Activated CD4-positive, alpha-beta T cell treated with anti-CD3 and anti-CD28 coated beads, Interleukin-2, amount 10 ng/mL, durations not matched to agents 7 days and 5 days (primary cell): ENCODE data around the gene FCHO2. TPM values are rescaled to one million over a fixed set of nuclear protein-coding genes. Genes with fewer than 3 reads are reported as not detected.

Experiments
- CTCF ChIA-PET: fragments of 350-600 bp; sonication (Branson Sonifier 250); formaldehyde crosslinking; loops from one replicate; lab custom pipeline; 2021; ENCODE audit warnings: antibody characterized with exemption; lab: Charles Lee
- POLR2A ChIA-PET: fragments of 350-600 bp; sonication (Branson Sonifier 250); formaldehyde crosslinking; loops from one replicate; lab custom pipeline; 2021; ENCODE audit warnings: antibody characterized with exemption; lab: Charles Lee
- DNase-seq: peaks from one replicate; pipeline ENCODE4 v3.0.0-alpha.2; 2020
- H3K27ac Mint-ChIP-seq: one replicate; pipeline ENCODE4 v1.8.0; 2021; ENCODE audit warnings: mild to moderate bottlenecking, moderate library complexity, mixed read lengths
- H3K27me3 Mint-ChIP-seq: one replicate; pipeline ENCODE4 v1.8.0; 2021; ENCODE audit warnings: mixed read lengths
- H3K36me3 Mint-ChIP-seq: one replicate; pipeline ENCODE4 v1.8.0; 2021; ENCODE audit warnings: low read depth, mixed read lengths
- H3K4me1 Mint-ChIP-seq: one replicate; pipeline ENCODE4 v1.8.0; 2021; ENCODE audit warnings: mixed read lengths
- H3K4me3 Mint-ChIP-seq: one replicate; pipeline ENCODE4 v1.8.0; 2021; ENCODE audit warnings: mild to moderate bottlenecking, moderate library complexity, mixed read lengths
- H3K9me3 Mint-ChIP-seq: one replicate; pipeline ENCODE4 v1.8.0; 2021; ENCODE audit warnings: mixed read lengths
- total RNA-seq, 2 experiments: library from RNA; stranded (reverse); gene quantifications; one replicate each; pipeline ENCODE4 v1.2.3, GENCODE V29; 2021

FCHO2 gene
- total RNA-seq, 2 experiments from 2014 or later = 0.57 to 0.92 TPM

DNA sequence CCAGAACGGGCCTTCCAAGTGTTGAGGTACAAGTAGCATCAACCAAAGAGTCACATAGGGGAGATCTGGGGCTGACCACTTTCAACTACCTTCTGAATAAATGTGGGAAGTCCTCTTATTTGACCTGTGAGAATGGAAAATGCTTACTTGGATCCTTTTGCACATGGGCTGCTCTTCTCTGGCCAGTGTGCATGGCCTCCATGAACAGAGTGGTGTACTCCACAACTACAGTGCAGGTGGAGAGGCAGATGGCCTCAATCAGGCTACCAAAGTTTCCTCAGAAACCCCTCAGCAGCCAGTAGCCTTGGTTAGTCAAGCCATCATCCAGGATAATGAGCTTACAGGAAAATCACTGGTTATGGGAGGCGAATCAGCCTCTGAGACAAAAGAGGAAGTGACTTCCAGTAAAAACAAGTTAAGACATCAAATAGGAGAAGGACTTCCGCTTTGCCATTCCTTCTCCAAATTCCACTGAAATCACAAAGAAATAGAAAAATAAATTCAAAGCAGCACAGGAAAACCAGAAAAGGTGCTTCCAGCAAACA is 18.3 kb upstream of the FCHO2 start:
- Mint-ChIP-seq H3K27me3 (peaks cover 16% of the 10 kb centered on the region), H3K27ac (no peak overlapping the region), H3K4me1 (no peaks in the 10 kb centered on the region), H3K4me3 (no peak overlapping the region), H3K9me3 (no peaks in the 10 kb centered on the region), H3K36me3 (no peaks in the 10 kb centered on the region)
- CTCF ChIA-PET = no interaction called here
- POLR2A ChIA-PET = no interaction called here
- no peak for DNase-seq

DNA sequence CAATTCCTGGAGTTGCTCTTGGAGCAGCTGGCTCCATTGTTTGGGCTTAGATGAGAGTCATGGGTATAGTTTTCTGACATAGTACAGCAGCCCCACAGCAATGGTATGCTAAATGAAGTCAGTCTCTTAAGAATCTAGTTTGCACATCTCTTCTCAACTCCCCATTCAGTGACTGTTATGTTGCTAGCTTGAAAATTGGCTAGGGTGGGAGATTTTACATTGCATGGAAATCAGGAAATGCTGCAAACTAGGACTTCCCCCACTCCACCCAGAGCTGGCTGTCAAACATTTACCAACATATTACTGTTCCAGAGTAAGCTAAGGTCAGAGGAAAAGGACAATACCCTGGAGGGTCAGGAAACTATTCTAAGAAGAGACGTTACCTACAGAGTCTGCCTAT is 17.6 kb upstream of the FCHO2 start:
- H3K27ac Mint-ChIP-seq = no peak overlapping the region
- no peak overlapping the region for H3K4me3 Mint-ChIP-seq
- H3K27me3 Mint-ChIP-seq = peaks cover 15% of the 10 kb centered on the region
- ChIA-PET CTCF (no interaction called here), POLR2A (no interaction called here)
- H3K4me1 Mint-ChIP-seq = no peaks in the 10 kb centered on the region
- H3K9me3 Mint-ChIP-seq = no peaks in the 10 kb centered on the region
- DNase-seq = no peak
- H3K36me3 Mint-ChIP-seq = no peaks in the 10 kb centered on the region

DNA sequence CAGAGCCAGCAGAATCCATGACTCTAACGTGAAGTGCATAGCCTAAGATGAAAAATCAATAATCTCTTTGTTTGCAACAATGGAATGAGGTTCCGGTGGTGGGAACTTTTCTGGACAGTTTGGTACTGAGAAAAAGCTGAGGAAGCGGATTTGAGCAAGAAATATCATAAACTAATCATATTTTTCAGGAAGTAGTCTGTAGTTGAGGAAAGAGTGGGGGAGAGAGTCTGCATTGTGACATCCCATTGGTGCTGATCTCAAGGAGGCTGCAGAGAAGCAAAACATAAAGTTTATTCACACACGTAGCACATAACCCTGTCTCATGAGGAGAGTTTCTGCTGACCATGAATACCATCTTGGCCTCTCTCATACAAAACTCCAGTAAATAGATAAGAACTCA is 15.8 kb upstream of the FCHO2 start:
- Mint-ChIP-seq H3K36me3 (no peaks in the 10 kb centered on the region), H3K9me3 (no peaks in the 10 kb centered on the region), H3K4me1 (no peaks in the 10 kb centered on the region), H3K27ac (no peak overlapping the region), H3K27me3 (peaks cover 18% of the 10 kb centered on the region), H3K4me3 (no peak overlapping the region)
- DNase-seq = no peak
- CTCF ChIA-PET = no interaction called here
- POLR2A ChIA-PET = no interaction called here

DNA sequence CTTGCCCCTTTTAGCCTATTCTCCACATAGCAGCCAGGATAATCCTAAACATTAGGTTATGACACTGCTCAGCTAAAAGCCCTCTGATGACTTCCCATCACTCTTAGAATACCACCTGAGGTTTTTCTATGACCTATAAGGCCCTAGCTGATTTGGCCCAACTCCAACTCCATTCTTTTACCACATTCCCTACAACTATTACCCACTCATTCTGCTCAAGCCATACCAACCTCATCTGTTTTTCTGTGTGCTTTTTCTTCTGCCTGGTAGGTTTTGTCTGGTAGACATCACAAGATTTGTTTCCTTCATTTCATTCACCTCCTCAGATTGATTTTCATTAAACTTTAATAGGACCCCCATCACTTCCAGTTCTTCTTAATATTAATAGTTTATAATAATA is 12.5 kb upstream of the FCHO2 start:
- no peak for DNase-seq
- Mint-ChIP-seq H3K27ac (no peak overlapping the region), H3K27me3 (peaks cover 23% of the 10 kb centered on the region), H3K4me1 (no peaks in the 10 kb centered on the region), H3K4me3 (no peak overlapping the region), H3K36me3 (no peaks in the 10 kb centered on the region), H3K9me3 (no peaks in the 10 kb centered on the region)
- ChIA-PET POLR2A (no interaction called here), CTCF (no interaction called here)

DNA sequence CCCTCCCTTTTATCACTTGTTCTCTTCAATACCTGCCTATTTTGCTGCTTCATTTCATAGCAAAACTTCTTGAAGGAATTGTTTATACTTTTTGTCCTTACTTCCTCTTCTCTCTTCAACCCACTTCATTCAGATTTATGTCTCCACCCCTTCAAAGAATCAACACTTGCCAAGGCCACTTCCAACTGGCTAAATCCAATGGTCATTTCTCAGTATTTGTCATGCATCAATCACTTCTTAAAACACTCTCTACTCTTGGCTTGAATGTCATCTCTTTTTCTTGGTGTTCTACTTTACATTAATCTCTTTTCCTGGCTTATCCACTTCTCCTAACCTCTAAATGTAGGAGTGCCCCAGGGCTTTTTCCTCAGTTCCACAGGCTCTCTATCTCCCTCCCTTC is 8.3 kb upstream of the FCHO2 start:
- POLR2A ChIA-PET = no interaction called here

DNA sequence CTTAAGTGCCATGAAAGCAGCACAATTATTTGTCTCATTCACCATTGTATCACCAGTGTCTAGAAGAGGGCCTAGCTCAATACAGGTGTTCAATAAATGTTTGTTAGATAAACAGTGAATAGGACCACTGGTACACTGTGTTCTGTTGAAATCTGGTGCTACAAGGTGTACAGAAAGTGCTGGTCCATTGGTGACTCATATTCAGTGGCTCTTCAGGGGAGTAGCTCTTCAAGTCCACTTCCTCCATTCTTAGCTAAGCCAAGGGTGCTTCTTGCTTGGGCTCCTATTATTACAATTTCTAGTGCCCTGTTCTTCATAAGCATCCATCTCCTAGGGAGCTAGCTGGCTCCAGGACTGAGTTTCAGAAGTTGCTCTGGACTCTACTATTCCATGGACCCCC is 6.4 kb upstream of the FCHO2 start:
- peaks cover 37% of the 10 kb centered on the region for H3K27me3 Mint-ChIP-seq
- no peak for DNase-seq
- CTCF ChIA-PET = no interaction called here

More for the DNA sequence above, 8.3 kb upstream of the FCHO2 start:
- H3K4me1 Mint-ChIP-seq = no peaks in the 10 kb centered on the region
- H3K27ac Mint-ChIP-seq = no peak overlapping the region
- no peak overlapping the region for H3K4me3 Mint-ChIP-seq
- CTCF ChIA-PET = no interaction called here
- no peak for DNase-seq
- peaks cover 31% of the 10 kb centered on the region for H3K27me3 Mint-ChIP-seq
- no peaks in the 10 kb centered on the region for H3K36me3 Mint-ChIP-seq
- H3K9me3 Mint-ChIP-seq = no peaks in the 10 kb centered on the region

DNA sequence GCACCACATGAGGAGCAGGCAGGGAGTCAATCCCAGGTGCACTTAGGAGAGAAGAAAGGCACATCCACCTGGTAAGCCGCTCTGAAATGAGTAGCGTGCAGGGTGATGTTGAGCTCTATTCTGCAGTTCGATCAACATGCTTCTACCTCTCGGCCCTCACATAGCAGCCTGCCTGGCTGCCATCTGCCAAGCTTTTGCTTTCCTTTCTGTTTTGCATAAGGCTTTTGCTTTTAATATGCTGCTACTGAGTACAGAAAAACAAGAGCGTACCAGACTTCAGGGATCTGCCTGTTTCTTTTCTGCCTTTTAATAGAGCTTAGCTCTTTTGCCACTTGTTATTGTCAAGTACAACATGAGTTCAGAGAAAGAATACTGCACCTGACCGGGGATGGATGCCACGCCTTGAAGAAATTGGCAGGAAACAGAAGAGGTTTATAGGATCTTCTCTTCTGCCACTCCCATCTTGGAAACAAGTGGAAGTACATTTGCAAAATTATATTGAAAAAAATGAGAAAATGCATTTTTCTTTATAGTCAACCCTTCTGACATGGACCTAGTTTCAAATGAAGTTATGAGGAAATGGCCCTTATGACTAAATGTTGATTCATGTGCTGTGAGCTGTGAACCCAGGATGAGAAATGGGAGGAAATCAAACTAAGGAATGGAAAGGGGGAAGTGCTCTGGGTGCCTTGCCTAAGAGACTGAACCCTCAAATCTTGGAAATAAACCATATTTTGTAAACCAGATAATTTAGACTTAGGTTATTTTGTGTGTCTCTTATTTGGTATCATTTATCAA is 4.0 kb upstream of the FCHO2 start:
- POLR2A ChIA-PET = no interaction called here
- Mint-ChIP-seq H3K36me3 (peaks cover 4% of the 10 kb centered on the region), H3K9me3 (no peaks in the 10 kb centered on the region), H3K27ac (no peak overlapping the region), H3K27me3 (peaks cover 46% of the 10 kb centered on the region), H3K4me1 (peaks cover 16% of the 10 kb centered on the region), H3K4me3 (no peak overlapping the region)
- DNase-seq = no peak
- CTCF ChIA-PET = interaction anchor here (0.5 kb wide), 1 partner anchor 11 kb away, joined by 3 read pairs; no protein-coding TSS in a partner anchor

More for the DNA sequence above, 6.4 kb upstream of the FCHO2 start:
- no peaks in the 10 kb centered on the region for H3K9me3 Mint-ChIP-seq
- H3K4me3 Mint-ChIP-seq = no peak overlapping the region
- no peak overlapping the region for H3K27ac Mint-ChIP-seq
- no peaks in the 10 kb centered on the region for H3K36me3 Mint-ChIP-seq
- POLR2A ChIA-PET = no interaction called here
- no peaks in the 10 kb centered on the region for H3K4me1 Mint-ChIP-seq

DNA sequence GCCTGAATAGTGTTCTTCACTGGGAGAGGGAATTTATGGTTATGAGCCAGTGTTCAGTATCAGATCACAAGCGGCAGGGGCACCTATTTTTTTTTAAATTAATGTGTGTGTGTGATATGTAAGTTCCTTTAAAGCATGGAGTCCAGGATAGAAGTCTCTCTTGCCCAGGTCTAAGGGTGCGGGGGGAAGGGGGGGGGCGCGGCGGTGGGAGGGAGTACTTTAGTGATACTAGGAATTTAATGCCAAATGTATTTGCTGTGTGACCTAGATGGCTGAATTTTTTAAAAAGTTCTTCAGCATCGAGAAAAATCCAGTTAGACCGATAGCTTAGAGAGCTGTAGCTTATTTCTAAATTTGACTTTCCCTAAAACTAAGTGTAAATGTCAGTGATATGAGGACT is 1.5 kb upstream of the FCHO2 start:
- no peak for DNase-seq
- Mint-ChIP-seq H3K27ac (no peak overlapping the region), H3K27me3 (peaks cover 52% of the 10 kb centered on the region), H3K36me3 (peaks cover 4% of the 10 kb centered on the region), H3K9me3 (no peaks in the 10 kb centered on the region), H3K4me3 (no peak overlapping the region), H3K4me1 (peaks cover 16% of the 10 kb centered on the region)
- ChIA-PET CTCF (no interaction called here), POLR2A (no interaction called here)

DNA sequence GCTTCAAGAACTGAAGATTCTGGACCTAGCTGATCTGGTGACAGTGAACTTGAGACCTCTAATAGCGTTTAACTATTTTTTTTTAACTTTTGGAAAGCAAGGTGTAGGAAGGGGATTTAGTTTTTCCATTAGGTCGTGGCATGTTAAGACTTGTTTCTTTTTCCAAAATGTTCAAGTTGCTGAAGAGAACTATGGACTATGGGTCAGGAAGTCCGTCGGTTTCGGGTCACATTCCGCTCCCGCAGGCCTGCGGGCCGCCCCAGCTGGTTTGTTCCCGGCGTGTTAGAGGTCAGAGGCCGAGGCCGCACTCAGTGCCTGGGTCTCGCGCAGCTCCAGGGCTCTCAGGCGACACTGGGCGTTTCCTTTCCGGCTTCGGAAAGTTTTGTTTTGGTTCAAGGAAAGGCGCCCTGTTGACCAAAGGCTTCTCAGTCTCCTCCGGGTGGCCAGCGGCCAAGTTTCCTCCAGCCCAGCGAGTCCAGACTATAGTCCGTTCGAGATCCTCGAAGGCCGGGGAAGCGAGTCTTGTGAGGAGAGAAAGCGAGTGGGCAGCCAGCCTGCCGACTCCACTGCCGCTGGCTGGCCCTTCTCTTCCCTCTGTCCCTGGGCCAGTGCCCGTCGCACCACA is 586 bp upstream of the FCHO2 start:
- ChIA-PET POLR2A (interaction anchor here (0.6 kb wide), 1 partner anchor 1687 kb away, joined by 3 read pairs; no protein-coding TSS in a partner anchor), CTCF (interaction anchor here (1.0 to 1.9 kb wide), 3 partner anchors 78 to 247 kb away, joined by 3 to 6 read pairs (median 4); no protein-coding TSS in a partner anchor)
- Mint-ChIP-seq H3K4me1 (peaks cover 16% of the 10 kb centered on the region), H3K36me3 (peaks cover 4% of the 10 kb centered on the region), H3K27ac (peak overlapping the region; percentile 87), H3K27me3 (peaks cover 59% of the 10 kb centered on the region), H3K9me3 (no peaks in the 10 kb centered on the region), H3K4me3 (peak overlapping the region; percentile 88)
- peak; percentile 17 for DNase-seq

DNA sequence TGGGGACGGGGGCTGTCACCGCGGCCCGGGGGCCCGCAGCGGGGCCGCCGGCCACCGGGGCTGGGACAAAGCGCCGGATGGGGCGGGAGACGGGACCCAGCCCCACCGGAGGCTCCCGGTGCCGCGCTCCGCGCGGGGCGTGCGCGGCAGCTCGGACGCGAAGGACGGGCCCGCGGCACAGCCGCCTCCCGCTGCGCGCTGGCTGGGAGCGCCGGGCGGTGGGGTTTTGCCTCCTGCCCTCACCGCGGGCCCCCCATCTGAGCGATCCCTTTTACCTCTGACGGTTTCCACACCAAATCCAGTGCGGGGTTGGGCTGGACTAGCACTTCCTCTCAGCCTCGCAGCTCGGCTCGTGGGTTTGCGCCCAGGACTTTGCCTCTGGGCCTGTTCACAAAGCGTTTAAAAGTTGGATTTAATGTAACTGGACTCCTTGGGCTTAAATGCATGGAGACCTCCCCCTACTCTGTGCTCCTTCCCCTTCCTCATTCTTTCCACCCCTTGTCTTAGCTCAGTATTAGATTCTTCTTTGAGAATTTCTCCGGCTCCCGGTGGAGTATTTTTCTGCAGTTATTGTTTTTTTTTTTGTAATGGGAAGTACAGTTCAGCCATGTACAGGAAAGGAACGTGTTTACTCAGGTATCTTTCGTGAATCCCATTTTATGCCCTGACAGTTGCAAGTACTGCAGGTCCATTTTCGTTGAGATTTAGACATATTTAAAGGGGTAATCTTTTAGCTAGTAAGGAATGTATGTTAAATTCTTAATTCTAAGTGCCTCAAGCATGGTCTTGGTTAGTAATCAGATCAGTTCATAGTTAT is 691 bp downstream of the FCHO2 start:
- POLR2A ChIA-PET = no interaction called here
- no peaks in the 10 kb centered on the region for H3K9me3 Mint-ChIP-seq
- CTCF ChIA-PET = interaction anchor here (0.8 to 1.9 kb wide), 5 partner anchors 10 to 246 kb away, joined by 3 to 6 read pairs (median 3); partner anchors contain the start of gene TNPO1
- peaks cover 4% of the 10 kb centered on the region for H3K36me3 Mint-ChIP-seq
- peaks cover 57% of the 10 kb centered on the region for H3K27me3 Mint-ChIP-seq
- peak overlapping the region; percentile 78 for H3K4me3 Mint-ChIP-seq
- DNase-seq = peak; percentile 11
- H3K4me1 Mint-ChIP-seq = peaks cover 16% of the 10 kb centered on the region
- H3K27ac Mint-ChIP-seq = no peak overlapping the region

DNA sequence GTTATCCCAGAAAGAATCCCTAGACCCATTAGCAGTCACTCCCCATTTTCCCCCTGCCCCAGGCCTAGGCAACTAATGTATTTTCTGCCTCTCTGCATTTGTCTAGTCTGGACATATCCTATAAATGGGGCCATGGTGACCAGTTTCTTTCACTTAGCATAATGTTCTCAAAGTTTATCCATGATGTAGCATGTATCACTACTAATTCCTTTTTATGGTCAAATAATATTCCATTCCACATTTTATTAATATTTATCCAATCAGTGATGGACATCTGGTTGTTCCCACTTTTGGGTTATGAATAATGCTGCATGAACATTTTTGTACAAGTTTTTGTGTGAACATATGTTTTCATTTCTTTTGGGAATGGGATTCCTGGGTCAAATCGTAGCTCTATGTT is 1.5 kb downstream of the FCHO2 start:
- Mint-ChIP-seq H3K4me1 (peaks cover 16% of the 10 kb centered on the region), H3K4me3 (no peak overlapping the region), H3K9me3 (no peaks in the 10 kb centered on the region), H3K36me3 (peaks cover 4% of the 10 kb centered on the region), H3K27ac (no peak overlapping the region), H3K27me3 (peaks cover 58% of the 10 kb centered on the region)
- DNase-seq = no peak
- ChIA-PET POLR2A (no interaction called here), CTCF (interaction anchor here (0.5 to 1.9 kb wide), 3 partner anchors 9 to 484 kb away, joined by 3 to 6 read pairs (median 3); no protein-coding TSS in a partner anchor)

DNA sequence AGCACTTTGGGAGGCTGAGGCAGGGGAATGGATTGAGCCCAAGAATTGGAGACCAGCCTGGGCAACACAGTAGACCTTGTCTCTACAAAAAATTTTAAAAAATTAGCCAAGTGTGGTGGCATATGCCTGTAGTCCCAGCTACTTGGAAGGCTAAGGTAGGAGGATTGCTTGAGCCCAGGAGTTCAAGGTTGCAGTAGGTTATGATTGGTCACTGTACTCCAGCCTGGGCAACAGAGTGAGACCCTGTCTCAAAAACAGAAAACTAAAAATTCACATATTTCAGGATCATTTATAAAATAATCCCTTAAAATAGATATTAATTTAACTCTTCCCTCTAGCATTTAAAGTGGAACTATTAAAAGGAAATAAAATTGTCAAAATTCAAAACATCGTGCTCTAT is 3.4 kb downstream of the FCHO2 start:
- Mint-ChIP-seq H3K9me3 (no peaks in the 10 kb centered on the region), H3K4me3 (no peak overlapping the region), H3K4me1 (peaks cover 16% of the 10 kb centered on the region), H3K27me3 (peaks cover 52% of the 10 kb centered on the region), H3K27ac (no peak overlapping the region), H3K36me3 (peaks cover 4% of the 10 kb centered on the region)
- ChIA-PET CTCF (no interaction called here), POLR2A (no interaction called here)
- no peak for DNase-seq
